GM23248 (cell line): Measurements from ENCODE around the gene PRKCA. TPM values are rescaled to one million over a fixed set of nuclear protein-coding genes. Genes with fewer than 3 reads are reported as not detected.
A peak's percentile ranks its signal among the peaks of the same experiment; 100 is the strongest.

ENCODE experiments used
- DNase-seq: peaks from one replicate; pipeline ENCODE4 v3.0.0-alpha.2; 2015
- H2AFZ ChIP-seq: fragments of 200-600 bp; sonication (generic); 2 replicates; pipeline ENCODE4 v1.6.1; 2016; ENCODE audit warnings: antibody characterized with exemption
- H3F3A ChIP-seq: fragments of 200-600 bp; sonication (generic); 2 replicates; pipeline ENCODE4 v1.6.1; 2016; ENCODE audit warnings: mild to moderate bottlenecking, antibody characterized with exemption, mixed run types; ENCODE audit not compliant: insufficient read depth
- H3K27ac ChIP-seq: fragments of 200-600 bp; sonication (generic); 2 replicates; pipeline ENCODE4 v1.5.1; 2016; ENCODE audit warnings: mild to moderate bottlenecking
- H3K27me3 ChIP-seq: fragments of 200-600 bp; sonication (generic); replicated peaks from 2 replicates; pipeline ENCODE4 v1.6.1; 2016; ENCODE audit warnings: mild to moderate bottlenecking; ENCODE audit not compliant: insufficient read depth
- H3K36me3 ChIP-seq: fragments of 200-600 bp; sonication (generic); 2 replicates; pipeline ENCODE4 v1.6.1; 2016; ENCODE audit warnings: low read depth, mild to moderate bottlenecking
- H3K4me1 ChIP-seq: fragments of 200-600 bp; sonication (generic); 2 replicates; pipeline ENCODE4 v1.6.1; 2016; ENCODE audit warnings: mild to moderate bottlenecking; ENCODE audit not compliant: insufficient read depth
- H3K4me2 ChIP-seq: fragments of 200-600 bp; sonication (generic); one replicate; pipeline ENCODE4 v1.6.1; 2016; ENCODE audit warnings: mild to moderate bottlenecking; ENCODE audit not compliant: unreplicated experiment
- H3K4me3 ChIP-seq: fragments of 200-600 bp; sonication (generic); 2 replicates; pipeline ENCODE4 v1.5.1; 2016; ENCODE audit warnings: mild to moderate bottlenecking
- H3K79me2 ChIP-seq: fragments of 200-600 bp; sonication (generic); 2 replicates; pipeline ENCODE4 v1.6.1; 2016; ENCODE audit warnings: mild to moderate bottlenecking; ENCODE audit not compliant: insufficient read depth
- H3K9ac ChIP-seq: fragments of 200-600 bp; sonication (generic); 2 replicates; pipeline ENCODE4 v1.6.1; 2016; ENCODE audit warnings: mild to moderate bottlenecking
- H3K9me2 ChIP-seq: fragments of 200-600 bp; sonication (generic); 2 replicates; pipeline ENCODE4 v1.6.1; 2016; ENCODE audit warnings: mixed run types, mild to moderate bottlenecking, moderate library complexity; ENCODE audit not compliant: insufficient read depth
- H3K9me3 ChIP-seq: fragments of 200-600 bp; sonication (generic); one replicate; pipeline ENCODE4 v1.6.1; 2017; ENCODE audit warnings: low read depth
- H4K20me1 ChIP-seq: fragments of 200-600 bp; sonication (generic); 2 replicates; pipeline ENCODE4 v1.6.0; 2016; ENCODE audit not compliant: insufficient read depth
- EZH2 ChIP-seq: fragments of 200-600 bp; sonication (generic); IDR thresholded peaks from 2 replicates; pipeline ENCODE4 v1.6.1; 2018; ENCODE audit warnings: antibody characterized with exemption, mild to moderate bottlenecking; ENCODE audit not compliant: insufficient read depth, poor library complexity, severe bottlenecking
- EZH2phosphoT487 ChIP-seq: fragments of 200-600 bp; sonication (generic); IDR thresholded peaks from 2 replicates; pipeline ENCODE4 v1.6.1; 2018; ENCODE audit warnings: antibody characterized with exemption, moderate library complexity, mild to moderate bottlenecking, low read depth; ENCODE audit not compliant: insufficient read depth
- WGBS, 2 experiments: methylation state at CpG; one replicate each; pipeline ENCODE4 v1.1.6; 2015 to 2017; ENCODE audit warnings: low lambda C conversion rate in 2 of 2, low coverage in 1 of 2; ENCODE audit errors: missing lambda C conversion rate in 2 of 2; 5-methylcytosine and 5-hydroxymethylcytosine counted together
- in situ Hi-C: fragments of 300-500 bp; cut with MboI; formaldehyde crosslinking; loops from 2 replicates; pipeline ENCODE4 v1.15.0; 2020
- polyA plus RNA-seq: library from polyadenylated mRNA; unstranded; fragments of >200 nt; fragmentation: Nextera tagmentation; extraction: Ambion mirVana; gene quantifications from 2 replicates; pipeline ENCODE4 v1.2.1, GENCODE V29; 2016
- total RNA-seq: library from RNA; depleted of rRNA; stranded (reverse); fragments of >200 nt; shearing (Covaris generic); gene quantifications from 2 replicates; pipeline ENCODE4 v1.2.3, GENCODE V29; 2014

The PRKCA gene
- total and polyA plus RNA-seq, 2 experiments from 2014 or later: 17.3 to 28.5 TPM

- Histone ChIP-seq H3K4me2 (no peak overlapping the region), H3K4me3 (no peak overlapping the region), H3K9me3 (no peaks in the 10 kb centered on the region), H3K36me3 (peaks cover 4% of the 10 kb centered on the region; the same call in 1 of the 2 replicates), H3K27ac (no peak overlapping the region), H4K20me1 (no peaks in the 10 kb centered on the region), H3K79me2 (no peaks in the 10 kb centered on the region), H3F3A (no peaks in the 10 kb centered on the region), H3K9me2 (no peaks in the 10 kb centered on the region), H3K9ac (no peak overlapping the region), H3K4me1 (no peaks in the 10 kb centered on the region), H3K27me3 (no peaks in the 10 kb centered on the region), H2AFZ (no peak overlapping the region)
- 87 to 92% methylated on average over 7 of the region's 7 CpGs for WGBS, 2 experiments
- TF ChIP-seq EZH2phosphoT487 (no peak), EZH2 (no peak)
- in situ Hi-C loops: no loop called here
- DNase-seq: peak; percentile 10
Measured at GRCh38 chr17:66777689-66778225, 475.3 kb downstream of the PRKCA start.

GRCh38 chr17:66778531-66779236 is 476.3 kb downstream of the PRKCA start:
- H2AFZ ChIP-seq: no peak overlapping the region
- H3K36me3 ChIP-seq: peaks cover 4% of the 10 kb centered on the region; the same call in 1 of the 2 replicates
- H3K9me3 ChIP-seq: no peaks in the 10 kb centered on the region
- H3K9me2 ChIP-seq: no peaks in the 10 kb centered on the region
- no peaks in the 10 kb centered on the region for H3K27me3 ChIP-seq
- no peaks in the 10 kb centered on the region for H3K79me2 ChIP-seq
- 87 to 89% methylated on average over 11 of the region's 11 CpGs for WGBS, 2 experiments
- no peak overlapping the region for H3K27ac ChIP-seq
- H3K9ac ChIP-seq: no peak overlapping the region
- no peaks in the 10 kb centered on the region for H3K4me1 ChIP-seq
- H3K4me2 ChIP-seq: no peak overlapping the region
- no peaks in the 10 kb centered on the region for H3F3A ChIP-seq
- no peaks in the 10 kb centered on the region for H4K20me1 ChIP-seq
- no peak overlapping the region for H3K4me3 ChIP-seq
- in situ Hi-C loops: no loop called here
- TF ChIP-seq EZH2 (no peak), EZH2phosphoT487 (no peak)
- no peak for DNase-seq

- Histone ChIP-seq H3K9me2 (no peaks in the 10 kb centered on the region), H3K27ac (no peak overlapping the region), H2AFZ (no peak overlapping the region), H3K36me3 (peaks cover 4% of the 10 kb centered on the region; the same call in 1 of the 2 replicates), H3K9me3 (no peaks in the 10 kb centered on the region), H3K9ac (no peak overlapping the region), H3F3A (no peaks in the 10 kb centered on the region), H3K4me1 (no peaks in the 10 kb centered on the region), H4K20me1 (no peaks in the 10 kb centered on the region), H3K4me2 (no peak overlapping the region), H3K79me2 (no peaks in the 10 kb centered on the region), H3K27me3 (no peaks in the 10 kb centered on the region), H3K4me3 (no peak overlapping the region)
- TF ChIP-seq EZH2phosphoT487 (no peak), EZH2 (no peak)
- in situ Hi-C loops: no loop called here
- no peak for DNase-seq
- 92 to 94% methylated on average over 6 of the region's 6 CpGs for WGBS, 2 experiments
Measured at GRCh38 chr17:66779237-66779606, 476.8 kb downstream of the PRKCA start.

GRCh38 chr17:66781135-66781534 is 478.7 kb downstream of the PRKCA start:
- no peak overlapping the region for H2AFZ ChIP-seq
- no peaks in the 10 kb centered on the region for H3K9me3 ChIP-seq
- H3K4me3 ChIP-seq: no peak overlapping the region
- H3K27me3 ChIP-seq: no peaks in the 10 kb centered on the region
- WGBS, 2 experiments: 86 to 93% methylated on average over 7 of the region's 7 CpGs
- in situ Hi-C loops: no loop called here
- no peaks in the 10 kb centered on the region for H3K9me2 ChIP-seq
- H3K79me2 ChIP-seq: no peaks in the 10 kb centered on the region
- no peak overlapping the region for H3K9ac ChIP-seq
- H3K27ac ChIP-seq: no peak overlapping the region
- no peaks in the 10 kb centered on the region for H3K36me3 ChIP-seq
- H3K4me1 ChIP-seq: no peaks in the 10 kb centered on the region
- no peak for DNase-seq
- H4K20me1 ChIP-seq: no peaks in the 10 kb centered on the region
- H3F3A ChIP-seq: no peaks in the 10 kb centered on the region
- H3K4me2 ChIP-seq: no peak overlapping the region
- no peak for TF ChIP-seq EZH2
- TF ChIP-seq EZH2phosphoT487: no peak
